HK-2 (cell line): Measurements from ENCODE around the gene TRAPPC13.

Source experiments
- DNase-seq: peaks from one replicate; pipeline ENCODE4 v3.0.0-alpha.2; 2018; ENCODE audit not compliant: unreplicated experiment

Gene TRAPPC13

DNA sequence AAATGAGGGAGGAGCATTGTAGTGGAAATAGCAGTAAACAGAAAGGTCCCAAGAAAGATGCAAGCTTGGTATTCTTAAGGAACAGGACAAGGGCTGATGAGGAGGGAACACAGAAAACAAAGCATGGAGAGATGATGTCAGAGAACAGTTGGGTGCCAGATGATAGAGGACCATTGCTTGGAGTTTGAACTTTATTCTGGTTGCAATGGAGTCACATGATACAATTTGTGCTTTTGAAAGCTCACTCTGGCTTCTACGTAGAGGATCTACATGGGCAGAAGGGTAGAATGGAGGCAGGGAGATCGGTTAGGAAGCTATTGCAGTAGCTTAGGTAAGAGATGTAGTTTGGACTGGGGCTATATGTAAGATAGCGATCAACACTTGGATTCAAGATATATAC is 57.3 kb downstream of the TRAPPC13 start:
- DNase-seq: no peak

GRCh38 chr5:65693121-65693520 is 68.3 kb downstream of the TRAPPC13 start:
- no peak for DNase-seq

GRCh38 chr5:65695162-65695755 is 70.4 kb downstream of the TRAPPC13 start:
- no peak for DNase-seq

DNA sequence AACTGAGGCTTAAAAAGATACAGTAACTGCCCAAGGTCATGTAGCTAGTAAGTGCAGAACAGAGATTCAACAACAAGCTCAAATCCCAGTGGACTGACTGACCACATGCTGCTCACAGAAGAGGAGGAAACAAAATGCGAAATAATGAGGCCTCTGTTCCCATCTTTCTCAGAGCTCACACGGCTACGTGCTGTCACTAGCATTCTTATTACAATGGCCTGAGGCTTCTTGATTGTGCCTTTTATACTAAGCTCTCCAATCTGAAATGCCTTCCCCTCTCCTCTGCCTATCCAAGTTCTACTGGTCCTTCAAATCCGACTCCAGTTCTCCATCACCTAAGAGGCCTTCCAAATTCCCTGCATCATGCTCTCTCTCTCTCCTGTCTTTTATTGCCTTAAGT is 71.1 kb downstream of the TRAPPC13 start:
- DNase-seq: no peak

DNA sequence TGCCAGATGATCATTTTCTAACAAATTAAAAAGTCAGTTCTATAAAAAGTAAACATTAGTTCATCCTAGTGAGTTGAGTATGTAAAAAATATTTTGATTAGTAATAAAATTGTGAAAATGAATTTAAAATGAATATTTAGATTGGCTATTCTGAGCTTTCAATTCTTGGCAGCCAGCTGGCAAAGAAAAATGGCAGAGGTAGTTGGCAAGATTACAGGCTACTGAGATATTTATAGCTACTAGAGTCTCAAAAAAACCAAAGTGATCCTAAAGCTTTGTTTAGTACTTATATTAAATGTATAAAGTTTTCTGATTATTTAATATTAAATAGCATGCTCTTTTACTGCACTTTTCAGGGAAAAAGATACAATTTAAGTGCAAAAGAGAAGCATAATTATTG is 72.1 kb downstream of the TRAPPC13 start:
- no peak for DNase-seq

DNA sequence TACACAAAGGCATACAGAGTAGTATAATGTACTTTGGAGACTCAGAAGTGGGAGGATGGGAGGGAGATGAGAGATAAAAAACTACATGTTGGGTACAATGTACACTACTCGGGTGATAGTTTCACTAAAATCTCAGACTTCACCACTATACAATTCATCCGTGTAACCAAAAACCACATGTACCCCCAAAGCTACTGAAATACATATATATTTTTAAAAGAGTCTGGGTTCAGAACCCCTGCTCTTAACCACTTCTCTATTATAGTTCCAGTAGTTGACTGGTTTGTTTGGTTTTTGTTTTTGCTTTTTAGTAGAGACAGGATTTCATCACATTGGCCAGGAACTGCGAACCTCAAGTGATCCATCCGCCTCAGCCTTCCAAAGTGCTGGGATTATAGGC is 74.5 kb downstream of the TRAPPC13 start:
- no peak for DNase-seq

- no peak for DNase-seq
Measured at GRCh38 chr5:65702036-65702435, 77.2 kb downstream of the TRAPPC13 start.

DNA sequence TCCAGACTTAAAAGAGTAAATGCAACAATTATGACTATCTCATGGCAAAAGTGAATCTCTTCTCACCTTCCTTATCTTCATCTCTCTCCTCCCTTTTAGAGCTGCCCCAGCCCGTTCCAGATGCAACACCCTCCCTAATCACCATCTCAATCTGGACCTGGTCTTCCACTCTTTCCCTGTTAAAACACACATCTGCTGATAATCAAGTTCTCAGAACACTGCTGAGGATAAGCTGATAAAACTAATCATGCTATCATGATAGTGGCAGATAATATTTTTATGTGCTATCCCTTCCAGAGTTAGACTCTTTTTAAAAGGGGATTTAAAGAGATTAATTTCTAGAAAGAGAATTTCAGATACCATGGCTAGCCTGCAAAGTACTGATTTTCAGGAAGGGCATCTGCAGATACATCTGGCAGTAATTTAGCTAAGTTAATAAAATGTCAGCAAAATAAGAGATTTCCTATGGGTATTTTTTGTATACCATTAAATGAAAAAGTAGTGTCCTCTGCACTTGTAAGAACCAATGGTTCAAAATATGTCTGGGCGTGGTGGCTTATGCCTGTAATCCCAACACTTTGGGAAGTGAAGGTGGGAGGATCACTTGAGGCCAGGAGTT is 79.9 kb downstream of the TRAPPC13 start:
- DNase-seq: no peak

GRCh38 chr5:65707663-65708062 is 82.8 kb downstream of the TRAPPC13 start:
- no peak for DNase-seq

GRCh38 chr5:65708145-65708544 is 83.3 kb downstream of the TRAPPC13 start:
- DNase-seq: no peak
